Keratinocyte (primary cell): Measurements from ENCODE around the gene DAZL. TPM values are rescaled to one million over a fixed set of nuclear protein-coding genes. Genes with fewer than 3 reads are reported as not detected.

Source experiments
- DNase-seq: peaks from one replicate; pipeline ENCODE4 v3.0.0-alpha.2; 2011; ENCODE audit warnings: low read depth, missing footprints, low spot score
- FAIRE-seq: peaks from 2 replicates; lab custom pipeline; 2011; peaks lifted over from hg19 to GRCh38; lab: Jason Lieb, UNC
- H2AFZ ChIP-seq: 2 replicates; pipeline ENCODE4 v1.6.0; 2012; ENCODE audit warnings: low read length, control low read depth, inconsistent platforms; ENCODE audit not compliant: control insufficient read depth
- H3K27ac ChIP-seq: 2 replicates; pipeline ENCODE4 v1.5.1; 2011; ENCODE audit warnings: low read length; ENCODE audit not compliant: control insufficient read depth, insufficient read depth
- H3K27me3 ChIP-seq: 3 replicates; pipeline ENCODE4 v1.6.0; 2011; ENCODE audit warnings: low read length; ENCODE audit not compliant: control insufficient read depth, insufficient read depth; ENCODE audit errors: extremely low read depth
- H3K36me3 ChIP-seq, 2 experiments: 2 replicates in 1 of 2; 3 replicates in 1 of 2; pipeline ENCODE4 v1.5.1; 2011; ENCODE audit warnings: low read length in 2 of 2, mild to moderate bottlenecking in 1 of 2; ENCODE audit not compliant: control insufficient read depth in 2 of 2, insufficient read depth in 2 of 2; ENCODE audit errors: extremely low read depth in 1 of 2
- H3K4me1 ChIP-seq: 3 replicates; pipeline ENCODE4 v1.5.1; 2011; ENCODE audit warnings: low read length; ENCODE audit not compliant: control insufficient read depth, insufficient read depth; ENCODE audit errors: extremely low read depth
- H3K4me2 ChIP-seq: 3 replicates; pipeline ENCODE4 v1.6.0; 2011; ENCODE audit warnings: low read depth, low read length; ENCODE audit not compliant: control insufficient read depth, insufficient read depth; ENCODE audit errors: extremely low read depth
- H3K4me3 ChIP-seq, 3 experiments: fragments of 200-600 bp in 1 of 3; sonication (generic) in 1 of 3; 2 replicates in 2 of 3; 3 replicates in 1 of 3; pipeline ENCODE4 v1.5.1; 2011 to 2016; ENCODE audit warnings: low read length in 3 of 3, mild to moderate bottlenecking in 3 of 3, control low read depth in 2 of 3, inconsistent platforms in 1 of 3, low read depth in 1 of 3, mixed read lengths in 1 of 3, mixed run types in 1 of 3, moderate library complexity in 1 of 3; ENCODE audit not compliant: control insufficient read depth in 2 of 3, insufficient read depth in 2 of 3; ENCODE audit errors: extremely low read depth in 1 of 3
- H3K79me2 ChIP-seq: 2 replicates; pipeline ENCODE4 v1.6.0; 2012; ENCODE audit warnings: low read length; ENCODE audit not compliant: control insufficient read depth, insufficient read depth
- H3K9ac ChIP-seq: 3 replicates; pipeline ENCODE4 v1.6.0; 2011; ENCODE audit warnings: low read length; ENCODE audit not compliant: control insufficient read depth, insufficient read depth; ENCODE audit errors: extremely low read depth
- H3K9me1 ChIP-seq: 3 replicates; pipeline ENCODE4 v1.6.0; 2011; ENCODE audit warnings: low read length; ENCODE audit not compliant: control insufficient read depth, insufficient read depth; ENCODE audit errors: extremely low read depth
- H3K9me3 ChIP-seq: 2 replicates; pipeline ENCODE4 v1.5.1; 2012; ENCODE audit warnings: low read depth, low read length; ENCODE audit not compliant: control insufficient read depth
- H4K20me1 ChIP-seq: 3 replicates; pipeline ENCODE4 v1.6.0; 2011; ENCODE audit warnings: low read length; ENCODE audit not compliant: control insufficient read depth, insufficient read depth; ENCODE audit errors: extremely low read depth
- CTCF ChIP-seq, 3 experiments: IDR thresholded peaks in 1 of 3; conservative IDR thresholded peaks in 1 of 3; optimal IDR thresholded peaks in 1 of 3; 2 replicates in 2 of 3; 3 replicates in 1 of 3; pipeline versions ENCODE3 to v1.5.1; 2011; ENCODE audit warnings: low read length in 3 of 3, mild to moderate bottlenecking in 3 of 3, moderate library complexity in 2 of 3, control low read depth in 1 of 3, inconsistent platforms in 1 of 3; ENCODE audit not compliant: insufficient read depth in 2 of 3; ENCODE audit errors: extremely low read depth in 1 of 3
- EZH2 ChIP-seq: IDR thresholded peaks from one replicate; pipeline ENCODE4 v1.6.1; 2012; ENCODE audit warnings: inconsistent platforms, mild to moderate bottlenecking, low read length, moderate library complexity
- dilution Hi-C: fragments of 300-500 bp; cut with MboI; formaldehyde crosslinking; loops from one replicate; pipeline ENCODE4 v1.7.0; 2020; ENCODE audit warnings: low sequenced_read_pairs; ENCODE audit not compliant: extremely low pct_ligation_motif_present
- polyA plus RNA-seq, 5 experiments: library from polyadenylated mRNA; depleted of rRNA in 3 of 5; stranded (reverse) in 3 of 5; stranded (forward) in 1 of 5; unstranded in 1 of 5; fragments of >200 nt; gene quantifications; 1 replicate in 1 of 5; 2 replicates in 3 of 5; 3 replicates in 1 of 5; pipeline versions ENCODE4 v1.2.1 to v1.2.3, GENCODE V29; 2011 to 2012; ENCODE audit warnings: missing spikeins in 2 of 5, low read depth in 1 of 5, low replicate concordance in 1 of 5

Gene DAZL
- polyA plus RNA-seq, 1 donor (not counting 4 experiments of a cell fraction or from before 2014, with no cell fraction given): not detected

GRCh38 chr3:16550676-16551341 is 54.4 kb downstream of the DAZL start:
- H3K4me3 ChIP-seq: peak overlapping the region in 1 of 3 experiments; percentile 28
- H3K9ac ChIP-seq: peak overlapping the region; percentile 43
- peak; percentile 82 for FAIRE-seq

DNA sequence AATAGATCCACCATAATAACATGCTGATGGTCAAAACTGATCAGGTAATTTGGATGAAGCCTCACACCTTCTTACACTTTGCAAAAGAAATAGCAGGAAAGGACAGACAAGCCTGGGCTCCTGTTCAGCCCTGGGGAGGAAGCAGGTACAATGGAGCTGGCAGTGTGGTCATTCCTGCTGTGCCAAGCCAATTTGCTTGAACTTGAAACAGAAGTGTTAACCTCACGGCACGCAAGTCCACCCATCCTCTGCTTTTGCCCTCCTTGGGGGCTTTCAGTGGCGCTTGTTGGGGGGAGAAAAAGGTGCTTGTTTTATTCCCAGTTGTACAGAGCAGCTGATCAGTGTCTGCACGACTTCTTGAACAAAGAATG is 54.9 kb downstream of the DAZL start:
- Histone ChIP-seq H3K36me3 (no peaks in the 10 kb centered on the region), H3K4me3 (peak overlapping the region in 1 of 3 experiments; percentile 28), H4K20me1 (no peaks in the 10 kb centered on the region), H3K9me3 (no peaks in the 10 kb centered on the region), H3K27ac (no peak overlapping the region), H3K4me2 (peak overlapping the region; percentile 78), H3K9ac (peak overlapping the region; percentile 43), H3K4me1 (peaks cover 22% of the 10 kb centered on the region), H3K9me1 (no peaks in the 10 kb centered on the region), H2AFZ (peak overlapping the region; percentile 65), H3K79me2 (no peaks in the 10 kb centered on the region), H3K27me3 (no peaks in the 10 kb centered on the region)
- FAIRE-seq: no peak
- TF ChIP-seq CTCF (optimal IDR thresholded peaks at IDR 0.05 in 1 of 3, IDR thresholded peaks at IDR 0.05 in 1 of 3, conservative IDR thresholded peaks at IDR 0.05 in 1 of 3; ENCODE audit: extremely low read depth in 1 of 3, insufficient read depth in 2 of 3, low read length in 3 of 3): no peak
- TF ChIP-seq EZH2: no peak
- dilution Hi-C loops: no loop called here
- no peak for DNase-seq

More at GRCh38 chr3:16550676-16551341, 54.4 kb downstream of the DAZL start:
- peak overlapping the region; percentile 78 for H3K4me2 ChIP-seq
- H3K4me1 ChIP-seq: peaks cover 22% of the 10 kb centered on the region
- TF ChIP-seq EZH2: no peak
- TF ChIP-seq CTCF (optimal IDR thresholded peaks at IDR 0.05 in 1 of 3, IDR thresholded peaks at IDR 0.05 in 1 of 3, conservative IDR thresholded peaks at IDR 0.05 in 1 of 3; ENCODE audit: extremely low read depth in 1 of 3, insufficient read depth in 2 of 3, low read length in 3 of 3): peak; percentile 66 to 93 (median 92)
- H2AFZ ChIP-seq: peak overlapping the region; percentile 65
- no peaks in the 10 kb centered on the region for H3K36me3 ChIP-seq
- H3K79me2 ChIP-seq: no peaks in the 10 kb centered on the region
- no peak overlapping the region for H3K27ac ChIP-seq
- no peaks in the 10 kb centered on the region for H3K9me1 ChIP-seq
- DNase-seq: peak; percentile 82
- no peaks in the 10 kb centered on the region for H3K9me3 ChIP-seq
- H4K20me1 ChIP-seq: no peaks in the 10 kb centered on the region
- H3K27me3 ChIP-seq: no peaks in the 10 kb centered on the region
- dilution Hi-C loops: no loop called here
